ENCODE results near the gene ALK. TPM values are rescaled to one million over a fixed set of nuclear protein-coding genes. Genes with fewer than 3 reads are reported as not detected.

Gene ALK
- total RNA-seq, 2 donors from 2014 or later = 0.19 TPM; not detected in 1

DNA sequence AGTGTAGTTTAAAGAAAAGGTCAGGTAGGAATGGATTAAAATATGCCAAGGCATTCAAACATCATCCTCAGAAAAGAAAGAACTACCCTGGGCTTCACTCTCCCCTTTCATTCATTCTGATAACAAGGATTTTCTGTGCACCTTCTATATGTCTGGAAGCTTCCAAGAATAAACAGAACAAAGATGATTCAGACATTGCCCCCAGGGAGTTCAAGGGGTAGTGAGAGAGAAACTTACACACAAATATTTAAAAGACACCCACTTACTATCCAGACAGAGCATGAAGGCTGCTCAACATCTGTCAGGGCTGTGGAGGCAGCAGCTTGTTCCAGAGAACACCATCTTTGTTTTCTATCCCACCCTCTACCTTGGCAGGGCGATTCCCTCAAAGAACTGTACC is 140.5 kb downstream of the ALK start:
- H3K27ac ChIP-seq = no peak overlapping the region

DNA sequence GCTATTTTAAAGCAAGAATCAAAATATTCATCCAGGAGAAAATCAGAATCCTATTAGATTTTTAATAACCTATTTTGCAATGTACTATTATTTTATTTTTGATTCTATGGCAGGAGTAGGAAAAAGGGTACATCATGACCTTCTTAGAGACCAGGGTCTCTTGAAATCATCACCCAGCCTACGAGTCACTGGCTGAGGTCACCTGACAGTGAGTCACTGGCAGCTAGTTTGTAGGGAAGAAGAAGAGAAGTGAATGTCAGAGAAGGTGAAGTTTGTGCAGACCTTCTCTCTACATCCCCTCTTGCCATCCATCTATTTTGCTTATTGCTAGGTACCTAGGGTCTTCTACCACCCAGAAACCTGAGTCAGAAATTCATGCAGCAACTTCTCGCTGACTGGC is 144.2 kb downstream of the ALK start:
- no peak overlapping the region for H3K27ac ChIP-seq
- no peaks in the 10 kb centered on the region for H3K9me3 ChIP-seq
- no peaks in the 10 kb centered on the region for H3K27me3 ChIP-seq
- H3K36me3 ChIP-seq = no peaks in the 10 kb centered on the region
- no peak for DNase-seq
- intact Hi-C loops (cut with DNase I) = no loop called here
- H3K4me1 ChIP-seq = no peaks in the 10 kb centered on the region
- H3K4me3 ChIP-seq = no peak overlapping the region
- H3K9ac ChIP-seq (ENCODE audit: low read depth in 2 of 2, low read length in 2 of 2) = no peak overlapping the region
- TF ChIP-seq CTCF (IDR thresholded peaks at IDR 0.05) = no peak

More for the DNA sequence above, 140.5 kb downstream of the ALK start:
- Histone ChIP-seq H3K4me3 (no peak overlapping the region), H3K9ac (ENCODE audit: low read depth in 2 of 2, low read length in 2 of 2) (no peak overlapping the region), H3K4me1 (no peaks in the 10 kb centered on the region), H3K36me3 (no peaks in the 10 kb centered on the region), H3K27me3 (no peaks in the 10 kb centered on the region), H3K9me3 (no peaks in the 10 kb centered on the region)
- DNase-seq = no peak
- intact Hi-C loops (cut with DNase I) = no loop called here
- TF ChIP-seq CTCF (IDR thresholded peaks at IDR 0.05) = no peak

DNA sequence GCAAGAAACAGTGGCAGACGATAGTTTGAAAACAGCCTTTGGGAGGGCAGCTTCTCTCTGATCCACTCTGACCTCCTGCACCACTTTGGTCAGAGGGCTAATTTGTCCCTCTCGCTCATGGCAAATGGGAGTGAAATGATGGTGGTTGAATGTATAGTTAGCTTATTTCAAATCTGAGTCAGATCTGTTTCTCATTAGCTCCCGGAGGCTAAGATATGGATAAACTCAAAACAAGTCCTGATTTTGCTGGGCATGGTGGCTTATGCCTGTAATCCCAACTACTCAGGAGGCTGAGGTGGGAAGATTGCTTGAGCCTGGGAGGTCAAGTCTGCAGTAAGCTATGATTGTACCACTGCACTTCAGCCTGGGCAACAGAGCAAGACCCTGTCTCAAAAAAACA is 145.0 kb downstream of the ALK start:
- Histone ChIP-seq H3K9ac (ENCODE audit: low read depth in 2 of 2, low read length in 2 of 2) (no peak overlapping the region), H3K9me3 (no peaks in the 10 kb centered on the region), H3K4me1 (no peaks in the 10 kb centered on the region), H3K4me3 (no peak overlapping the region), H3K36me3 (no peaks in the 10 kb centered on the region), H3K27me3 (no peaks in the 10 kb centered on the region), H3K27ac (no peak overlapping the region)
- no peak for TF ChIP-seq CTCF (IDR thresholded peaks at IDR 0.05)
- DNase-seq = no peak
- intact Hi-C loops (cut with DNase I) = no loop called here

GRCh38 chr2:29775937-29776336 is 145.4 kb downstream of the ALK start:
- intact Hi-C loops (cut with DNase I) = no loop called here
- H3K27ac ChIP-seq = no peak overlapping the region
- no peak overlapping the region for H3K9ac ChIP-seq (ENCODE audit: low read depth in 2 of 2, low read length in 2 of 2)
- no peaks in the 10 kb centered on the region for H3K4me1 ChIP-seq
- H3K27me3 ChIP-seq = no peaks in the 10 kb centered on the region
- no peaks in the 10 kb centered on the region for H3K36me3 ChIP-seq
- no peak for DNase-seq
- no peak for TF ChIP-seq CTCF (IDR thresholded peaks at IDR 0.05)
- no peaks in the 10 kb centered on the region for H3K9me3 ChIP-seq
- H3K4me3 ChIP-seq = no peak overlapping the region

DNA sequence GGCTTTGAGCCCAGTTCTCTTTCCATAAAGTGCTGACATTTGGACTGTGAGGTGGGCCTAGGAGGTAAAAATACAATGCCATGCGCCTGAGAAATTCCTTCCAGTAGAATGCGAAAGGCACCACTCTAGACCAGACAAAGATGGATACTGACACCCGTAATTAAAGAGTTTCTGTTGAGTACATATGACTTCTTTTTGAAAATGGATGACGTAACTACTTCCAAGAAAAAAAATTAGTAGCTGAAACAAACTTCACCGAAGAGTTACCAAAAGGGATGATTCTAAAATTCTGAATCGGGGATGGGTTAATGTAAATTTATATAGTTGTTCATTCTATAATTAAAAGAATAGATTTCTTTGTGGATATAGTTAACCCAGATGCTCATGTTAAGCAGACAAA is 146.8 kb downstream of the ALK start:
- no peaks in the 10 kb centered on the region for H3K36me3 ChIP-seq
- no peak for DNase-seq
- no peak overlapping the region for H3K4me3 ChIP-seq
- H3K9ac ChIP-seq (ENCODE audit: low read depth in 2 of 2, low read length in 2 of 2) = no peak overlapping the region
- H3K27me3 ChIP-seq = no peaks in the 10 kb centered on the region
- no peaks in the 10 kb centered on the region for H3K9me3 ChIP-seq
- H3K27ac ChIP-seq = no peak overlapping the region
- no peak for TF ChIP-seq CTCF (IDR thresholded peaks at IDR 0.05)
- intact Hi-C loops (cut with DNase I) = no loop called here
- H3K4me1 ChIP-seq = no peaks in the 10 kb centered on the region

- Histone ChIP-seq H3K9ac (ENCODE audit: low read depth in 2 of 2, low read length in 2 of 2) (no peak overlapping the region), H3K27ac (no peak overlapping the region), H3K9me3 (no peaks in the 10 kb centered on the region), H3K27me3 (no peaks in the 10 kb centered on the region), H3K4me3 (no peak overlapping the region), H3K4me1 (no peaks in the 10 kb centered on the region), H3K36me3 (no peaks in the 10 kb centered on the region)
- DNase-seq = no peak
- intact Hi-C loops (cut with DNase I) = no loop called here
- TF ChIP-seq CTCF (IDR thresholded peaks at IDR 0.05) = no peak
Measured at GRCh38 chr2:29770846-29771245, 150.5 kb downstream of the ALK start.

All from colonic mucosa (tissue), 4 donors.